Activated CD8-positive, alpha-beta memory T cell treated with anti-CD3 and anti-CD28 coated beads, Interleukin-2, amount 50 U/mL, for 1 hour (primary cell): Measurements from ENCODE around the gene VARS2.
"Not testable (repeated sequence)": the region's sequence is repeated elsewhere in the genome, so short reads cannot be mapped to it uniquely, and the experiment has no call there.

Experiments used
- DNase-seq: peaks from one replicate; pipeline ENCODE4 v3.0.0-alpha.2; 2020; ENCODE audit errors: extremely low read depth

Gene VARS2

DNA sequence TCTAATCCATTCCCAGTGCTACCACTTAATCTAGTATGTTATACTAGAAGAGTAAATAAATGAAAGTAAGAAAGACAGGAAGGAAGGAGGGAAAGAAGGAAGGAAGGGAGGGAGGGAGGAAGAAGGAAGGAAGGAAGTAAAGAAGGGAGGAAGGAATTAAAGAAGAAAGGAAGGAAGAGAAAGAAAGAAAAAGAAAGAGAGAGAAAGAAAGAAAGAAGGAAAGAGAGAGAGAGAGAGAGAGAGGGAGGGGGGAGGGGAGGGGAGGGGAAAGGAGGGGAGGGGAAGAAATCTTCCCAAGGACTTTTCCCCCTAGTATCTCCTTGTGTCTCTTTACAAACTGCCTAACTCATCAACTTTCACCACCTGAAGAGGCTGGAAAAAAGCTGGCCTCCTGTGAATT lies 48.7 kb downstream of the VARS2 start:
- no peak for DNase-seq

DNA sequence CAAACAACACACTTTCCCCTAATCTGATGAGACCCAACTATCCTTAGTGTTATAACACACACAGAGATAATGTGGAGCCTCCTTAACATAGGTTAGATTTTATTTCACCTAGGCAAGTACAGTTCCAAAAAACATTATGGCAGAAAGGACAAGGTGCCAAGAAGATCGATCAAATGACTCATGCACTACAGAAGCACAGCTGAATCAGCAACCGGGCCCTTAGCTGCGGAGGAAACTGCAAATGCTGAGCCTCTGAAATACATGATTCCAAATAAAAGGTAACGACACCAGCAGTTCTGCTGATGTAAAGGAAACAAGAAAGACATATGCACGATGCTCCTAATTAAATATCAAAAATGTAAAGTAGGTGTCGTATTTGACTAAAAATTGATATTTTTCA lies 49.6 kb downstream of the VARS2 start:
- no peak for DNase-seq

DNA sequence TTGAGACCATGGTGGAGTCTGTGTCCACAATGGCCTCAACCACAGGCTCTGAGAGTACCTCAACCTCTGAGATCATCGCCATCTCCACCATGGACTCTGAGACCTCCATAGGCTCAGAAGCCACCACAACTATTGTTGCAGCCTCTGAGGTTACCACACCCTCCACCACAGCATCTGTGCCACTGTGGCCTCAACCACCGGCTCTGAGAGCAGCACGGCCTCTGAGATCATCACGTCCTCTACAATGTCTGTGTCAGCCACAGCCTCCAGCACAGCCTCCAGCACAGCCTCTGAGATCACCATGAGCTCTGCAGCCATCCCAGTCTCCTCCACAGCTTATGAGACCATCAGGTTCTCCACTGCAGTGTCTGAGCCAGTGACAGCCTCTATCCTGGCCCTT lies 50.0 kb downstream of the VARS2 start:
- no peak for DNase-seq

DNA sequence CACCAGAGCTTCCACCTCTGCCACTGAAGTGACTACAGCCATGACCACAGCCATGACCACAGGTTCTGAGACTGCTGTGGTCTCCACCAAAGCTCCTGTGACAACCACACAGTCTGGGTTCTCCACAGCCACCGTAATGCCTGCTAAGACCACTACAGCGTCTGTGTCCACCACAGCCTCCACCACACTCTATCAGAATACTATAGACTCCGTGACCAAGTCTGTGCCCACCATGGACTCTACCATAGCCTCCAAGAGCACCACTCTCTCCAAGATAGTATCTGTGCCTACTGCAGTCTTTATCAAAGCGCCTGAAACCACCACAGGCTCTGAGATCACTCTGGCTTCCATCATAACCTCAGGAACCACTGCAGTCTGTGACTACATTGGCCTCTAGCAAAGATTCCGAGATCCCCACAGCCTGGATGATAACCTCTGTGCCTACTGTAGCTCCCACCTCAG lies 51.1 kb downstream of the VARS2 start:
- DNase-seq: no peak

DNA sequence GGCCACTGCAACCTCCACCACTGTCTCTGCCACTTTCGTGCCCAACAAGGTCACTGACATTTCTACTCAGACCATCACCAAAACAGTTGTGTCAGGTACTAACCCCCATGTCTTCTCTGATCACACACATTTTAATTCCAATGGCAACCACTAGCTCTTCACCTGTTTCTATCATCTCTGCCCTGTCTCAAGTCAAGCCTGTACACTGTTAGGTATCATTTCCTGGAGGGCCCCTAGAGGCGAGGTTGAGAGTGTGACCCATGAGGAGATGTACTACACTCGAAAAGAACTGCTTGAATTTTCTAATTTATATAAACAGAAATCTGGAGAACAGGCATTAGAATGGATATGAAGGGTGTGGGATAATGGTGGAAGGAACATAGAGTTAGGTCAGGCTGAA lies 52.1 kb downstream of the VARS2 start:
- DNase-seq: no peak

DNA sequence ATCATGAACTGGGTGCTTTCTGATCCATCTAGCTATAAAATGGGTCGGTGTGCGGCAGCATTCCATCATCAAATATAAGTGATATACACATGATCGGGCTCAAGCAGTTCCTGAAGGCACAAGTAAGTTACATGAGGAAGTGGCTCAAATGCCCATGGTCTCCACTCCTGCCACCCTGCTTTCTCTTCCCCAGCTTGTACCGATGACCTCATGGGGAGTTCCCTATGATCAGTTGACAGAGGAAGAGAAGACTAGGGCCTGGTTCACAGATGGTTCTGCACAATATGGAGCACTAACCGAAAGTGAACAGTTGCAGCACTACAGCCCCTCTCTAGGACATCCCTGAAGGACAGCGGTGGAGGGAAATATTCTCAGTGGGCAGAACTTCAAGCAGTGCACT lies 55.1 kb downstream of the VARS2 start:
- DNase-seq: not testable (repeated sequence)

DNA sequence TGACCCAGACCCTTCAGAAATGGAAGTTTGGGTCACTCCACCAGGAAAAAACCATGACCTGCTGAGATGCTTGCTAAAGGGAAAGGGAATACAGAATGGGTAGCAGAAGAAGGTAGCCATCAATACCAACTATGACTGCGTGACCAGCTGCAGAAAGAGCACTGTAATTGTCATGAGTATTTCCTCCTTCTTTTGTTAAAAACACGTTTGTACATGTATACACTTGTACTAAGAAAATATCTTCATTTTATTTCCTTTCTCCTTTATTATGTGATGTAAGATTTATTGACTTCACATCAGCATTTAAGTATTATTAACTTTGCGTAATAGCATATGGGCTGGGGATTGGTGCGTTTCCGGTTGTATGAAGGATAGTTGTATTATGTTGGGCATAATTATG lies 56.9 kb downstream of the VARS2 start:
- DNase-seq: no peak

DNA sequence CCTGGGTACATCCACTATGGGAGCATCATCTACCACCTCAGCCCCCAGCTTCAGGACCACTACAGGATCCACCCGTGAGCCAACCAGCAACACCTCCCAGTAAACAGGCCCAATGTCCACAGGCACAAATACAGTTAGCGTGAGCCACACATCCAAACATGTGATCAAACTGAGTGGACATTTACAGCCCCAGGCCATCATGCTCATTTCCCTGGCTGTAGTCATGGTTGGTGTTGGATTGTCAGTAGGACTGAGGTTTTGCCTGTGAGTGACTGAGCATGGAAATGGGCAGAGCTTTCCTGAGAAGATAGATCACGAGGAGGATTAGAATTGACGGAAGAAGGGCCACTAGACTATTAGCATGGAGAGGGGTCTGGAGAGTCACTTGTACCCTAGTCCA lies 58.8 kb downstream of the VARS2 start:
- no peak for DNase-seq

DNA sequence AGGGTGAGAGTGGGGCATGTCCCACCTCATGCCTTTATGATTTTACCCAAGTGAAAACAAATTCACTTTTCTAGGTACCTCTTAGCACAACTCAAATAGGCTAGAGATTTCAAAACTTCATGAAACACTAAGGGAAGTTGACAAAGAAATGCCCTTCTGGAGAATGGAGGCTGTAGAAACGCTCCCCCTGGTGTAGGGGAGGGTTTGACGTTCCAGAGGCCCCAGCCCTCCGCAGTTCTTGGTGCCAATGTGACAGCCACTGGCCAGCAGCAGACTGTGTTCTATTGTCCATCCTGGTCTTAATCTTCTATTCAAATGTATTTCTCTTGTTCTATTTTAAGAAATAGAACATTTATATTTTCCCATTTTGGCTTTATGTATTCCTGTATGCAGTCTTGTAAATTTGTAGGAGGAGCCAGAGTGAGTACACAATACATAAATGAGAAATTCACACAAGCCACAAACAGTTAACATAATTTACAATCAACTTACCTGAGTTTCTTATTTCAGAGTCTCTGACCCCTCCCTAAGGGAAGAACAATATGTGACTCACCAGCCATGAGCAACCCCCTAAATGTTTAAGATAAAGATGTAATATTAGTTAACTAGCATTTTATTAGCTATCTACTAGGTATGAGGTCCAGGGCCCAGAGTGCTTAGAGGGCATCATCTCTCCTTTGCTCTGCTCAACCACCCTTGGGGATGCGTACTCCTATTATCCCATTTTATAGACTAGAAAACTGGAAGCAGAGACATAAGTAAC lies 60.6 kb downstream of the VARS2 start:
- DNase-seq: no peak
